GM12878 (cell line): ENCODE data around the gene MUC12. TPM values are rescaled to one million over a fixed set of nuclear protein-coding genes. Genes with fewer than 3 reads are reported as not detected.

Experiments
- ATAC-seq: fragments of 200-7000 bp; cut with Tn5 transposase; 3 replicates; pipeline ENCODE4 v1.9.1; 2020; ENCODE audit warnings: mild to moderate bottlenecking, moderate library complexity
- BruUV-seq: library from RNA; stranded (reverse); fragments of 400-500 nt; replicated peaks from 2 replicates; lab custom pipeline; 2021; lab: Mats Ljungman, UMichigan
- CTCF ChIA-PET: fragments of 300-600 bp; sonication (Branson Sonifier 250); formaldehyde crosslinking; extraction: SDS; loops from one replicate; lab custom pipeline; 2021; ENCODE audit warnings: inconsistent platforms; lab: Yijun Ruan, JAX
- POLR2A ChIA-PET: fragments of 350-600 bp; formaldehyde crosslinking; extraction: SDS; loops from one replicate; lab custom pipeline; 2021; ENCODE audit warnings: inconsistent platforms; lab: Charles Lee
- RAD21 ChIA-PET: fragments of 300-600 bp; sonication (Branson Sonifier 250); formaldehyde crosslinking; loops from one replicate; lab custom pipeline; 2023; ENCODE audit warnings: antibody characterized with exemption; ENCODE audit not compliant: unreplicated experiment; lab: Charles Lee
- SMC1A ChIA-PET: fragments of 300-600 bp; sonication (Branson Sonifier 250); formaldehyde crosslinking; loops from one replicate; lab custom pipeline; 2023; ENCODE audit not compliant: unreplicated experiment, uncharacterized antibody; lab: Charles Lee
- DNase-seq: peaks from one replicate; pipeline ENCODE4 v3.0.0-alpha.2; 2011; ENCODE audit warnings: low read depth, low spot score
- FAIRE-seq: peaks from 3 replicates; lab custom pipeline; 2011; peaks lifted over from hg19 to GRCh38; lab: Jason Lieb, UNC
- H2AFZ ChIP-seq: 2 replicates; pipeline ENCODE4 v1.6.0; 2011; ENCODE audit warnings: low read depth, low read length, control low read depth; ENCODE audit not compliant: control insufficient read depth
- H3K27ac ChIP-seq: 2 replicates; pipeline ENCODE4 v1.5.1; 2011; ENCODE audit warnings: control low read depth; ENCODE audit not compliant: control insufficient read depth, insufficient read depth
- H3K27me3 ChIP-seq, 2 experiments: replicated peaks in 1 of 2; 2 replicates each; pipeline versions ENCODE4 v1.6.0 to v1.6.1; 2011; ENCODE audit warnings: low read length in 1 of 2; ENCODE audit not compliant: control insufficient read depth in 2 of 2, insufficient read depth in 2 of 2
- H3K36me3 ChIP-seq, 2 experiments: 2 replicates each; pipeline ENCODE4 v1.5.1; 2011; ENCODE audit warnings: low read length in 1 of 2; ENCODE audit not compliant: control insufficient read depth in 2 of 2, insufficient read depth in 2 of 2
- H3K4me1 ChIP-seq: 2 replicates; pipeline ENCODE4 v1.6.1; 2011; ENCODE audit warnings: mild to moderate bottlenecking, low read length, moderate library complexity, mixed read lengths; ENCODE audit not compliant: control insufficient read depth, insufficient read depth
- H3K4me2 ChIP-seq: 2 replicates; pipeline ENCODE4 v1.6.0; 2011; ENCODE audit warnings: control low read depth; ENCODE audit not compliant: control insufficient read depth, insufficient read depth
- H3K4me3 ChIP-seq: fragments of 200-600 bp; sonication (generic); 2 replicates; pipeline ENCODE4 v1.5.1; 2016
- H3K79me2 ChIP-seq: 2 replicates; pipeline ENCODE4 v1.6.0; 2011; ENCODE audit warnings: low read length; ENCODE audit not compliant: control insufficient read depth, insufficient read depth
- H3K9ac ChIP-seq: 2 replicates; pipeline ENCODE4 v1.8.0; 2011; ENCODE audit warnings: low read length, control low read depth, mixed read lengths; ENCODE audit not compliant: control insufficient read depth, insufficient read depth
- H3K9me3 ChIP-seq: replicated peaks from 3 replicates; pipeline ENCODE4 v1.5.1; 2011; ENCODE audit warnings: mild to moderate bottlenecking, low read length; ENCODE audit not compliant: control insufficient read depth, insufficient read depth
- H4K20me1 ChIP-seq: 2 replicates; pipeline ENCODE4 v1.6.0; 2011; ENCODE audit not compliant: control insufficient read depth, insufficient read depth
- ATF2 ChIP-seq: IDR thresholded peaks from 2 replicates; pipeline ENCODE4 v1.6.1; 2012; ENCODE audit warnings: low read length, inconsistent platforms
- BCL11A ChIP-seq: IDR thresholded peaks from 2 replicates; pipeline ENCODE4 v1.6.1; 2011; ENCODE audit warnings: low read depth, low read length
- BHLHE40 ChIP-seq, 2 experiments: fragments of 450-650 bp in 1 of 2; IDR thresholded peaks; 2 replicates each; pipeline ENCODE4 v1.6.1; 2011 to 2017; ENCODE audit warnings: low read depth in 2 of 2, borderline replicate concordance in 1 of 2, improper control_type of control experiment in 1 of 2, low read length in 1 of 2, mild to moderate bottlenecking in 1 of 2
- CREM ChIP-seq: IDR thresholded peaks from 2 replicates; pipeline ENCODE4 v1.6.1; 2014; ENCODE audit warnings: antibody characterized with exemption, low read depth
- ESRRA ChIP-seq: IDR thresholded peaks from 2 replicates; pipeline ENCODE4 v1.6.1; 2012; ENCODE audit warnings: mild to moderate bottlenecking, low read length, improper control_type of control experiment
- HDGF ChIP-seq: fragments of 450-650 bp; IDR thresholded peaks from 2 replicates; pipeline ENCODE4 v1.6.1; 2016; ENCODE audit warnings: antibody characterized with exemption
- IKZF2 ChIP-seq, 2 experiments: fragments of 450-650 bp; IDR thresholded peaks; 2 replicates each; pipeline ENCODE4 v1.6.1; 2017; ENCODE audit warnings: mild to moderate bottlenecking in 2 of 2, moderate library complexity in 2 of 2
- IRF3 ChIP-seq: fragments of 450-650 bp; IDR thresholded peaks from 2 replicates; pipeline ENCODE4 v1.6.1; 2014; ENCODE audit warnings: mild to moderate bottlenecking
- KAT2A ChIP-seq: conservative IDR thresholded peaks from 2 replicates; pipeline ENCODE4 v1.6.1; 2011; ENCODE audit warnings: low read depth, low read length; ENCODE audit not compliant: control insufficient read depth
- NR2C2 ChIP-seq: IDR thresholded peaks from 2 replicates; pipeline ENCODE4 v1.6.1; 2011; ENCODE audit warnings: borderline replicate concordance, low read depth; ENCODE audit not compliant: control insufficient read depth, insufficient read length
- PML ChIP-seq: IDR thresholded peaks from 2 replicates; pipeline ENCODE4 v1.6.1; 2012; ENCODE audit warnings: low read length, inconsistent platforms
- RELA ChIP-seq: fragments of 450-650 bp; IDR thresholded peaks from 2 replicates; pipeline ENCODE4 v1.8.0; 2014; ENCODE audit warnings: borderline replicate concordance; ENCODE audit not compliant: partially characterized antibody
- SIN3A ChIP-seq: IDR thresholded peaks from 2 replicates; pipeline ENCODE4 v1.6.1; 2012; ENCODE audit warnings: low read depth, low read length, improper control_type of control experiment
- SP1 ChIP-seq: IDR thresholded peaks from one replicate; pipeline ENCODE4 v1.6.1; 2011; ENCODE audit warnings: low read depth, low read length
- SREBF2 ChIP-seq: IDR thresholded peaks from 2 replicates; pipeline ENCODE4 v1.6.1; 2012; ENCODE audit warnings: mild to moderate bottlenecking, low read length
- SRF ChIP-seq, 2 experiments: IDR thresholded peaks; 2 replicates each; pipeline ENCODE4 v1.6.1; 2011; ENCODE audit warnings: low read depth in 2 of 2, low read length in 2 of 2, mild to moderate bottlenecking in 1 of 2, moderate library complexity in 1 of 2
- STAT1 ChIP-seq: fragments of 450-650 bp; conservative IDR thresholded peaks from 2 replicates; pipeline ENCODE4 v1.6.1; 2014; ENCODE audit warnings: antibody characterized with exemption, mild to moderate bottlenecking
- TARDBP ChIP-seq: IDR thresholded peaks from 2 replicates; pipeline ENCODE4 v1.6.1; 2016; ENCODE audit warnings: borderline replicate concordance
- YY1 ChIP-seq: IDR thresholded peaks from 2 replicates; pipeline ENCODE4 v1.6.1; 2011; ENCODE audit warnings: low read depth, mild to moderate bottlenecking, low read length
- ZNF24 ChIP-seq: fragments of 450-650 bp; IDR thresholded peaks from 2 replicates; pipeline ENCODE4 v1.6.1; 2017; ENCODE audit warnings: antibody characterized with exemption, mild to moderate bottlenecking
- WGBS: methylation state at CpG from one replicate; pipeline ENCODE4 v1.1.6; 2016; ENCODE audit warnings: low lambda C conversion rate; ENCODE audit not compliant: insufficient replicate concordance, insufficient coverage; ENCODE audit errors: missing lambda C conversion rate; 5-methylcytosine and 5-hydroxymethylcytosine counted together
- in situ Hi-C: fragments of 300-500 bp; cut with MboI; formaldehyde crosslinking; loops from 9 replicates; pipeline ENCODE4 v1.14.3; 2018; ENCODE audit warnings: mixed read lengths
- intact Hi-C: fragments of 100-400 bp; cut with micrococcal nuclease; formaldehyde crosslinking; loops from one replicate; pipeline ENCODE4 v1.14.2; 2022; ENCODE audit not compliant: unreplicated experiment
- polyA plus RNA-seq, 11 experiments: library from polyadenylated mRNA; depleted of rRNA in 4 of 11; unstranded in 6 of 11; stranded (reverse) in 5 of 11; fragments of >200 nt; fragmentation: Nextera tagmentation in 4 of 11; fragmentation: Illumina TruSeq in 1 of 11; extraction: Ambion mirVana in 4 of 11; extraction: Trizol in 1 of 11; gene quantifications; 1 replicate in 1 of 11; 2 replicates in 10 of 11; pipeline versions ENCODE4 v1.2.1 to v1.2.3, GENCODE V29; 2011 to 2016; ENCODE audit warnings: inconsistent platforms in 2 of 11, missing spikeins in 2 of 11, low read depth in 1 of 11
- total RNA-seq, 4 experiments: library from RNA; depleted of rRNA in 3 of 4; stranded (reverse); fragments of >200 nt in 3 of 4; fragmentation: Illumina TruSeq in 1 of 4; extraction: Trizol in 1 of 4; gene quantifications; 2 replicates each; pipeline versions ENCODE4 v1.2.1 to v1.2.3, GENCODE V29; 2013 to 2021

The MUC12 gene
- total and polyA plus RNA-seq, 10 of the 15 experiments (the other 5 are each of a cell fraction or from before 2014, with no cell fraction given), result 1.7 to 4.5 (median 2.6) TPM

GRCh38 chr7:101068401-101068800 is 99.0 kb downstream of the MUC12 start:
- CTCF ChIA-PET, result no interaction called here
- H3K4me2 ChIP-seq, result no peak overlapping the region
- H3K4me3 ChIP-seq, result no peak overlapping the region
- WGBS, result 51% methylated on average over 10 of the region's 10 CpGs
- no peak overlapping the region for H3K9ac ChIP-seq
- H3K4me1 ChIP-seq, result no peaks in the 10 kb centered on the region
- POLR2A ChIA-PET, result no interaction called here
- RAD21 ChIA-PET, result no interaction called here
- in situ Hi-C loops, result no loop called here
- no peaks in the 10 kb centered on the region for H3K9me3 ChIP-seq
- intact Hi-C loops, result no loop called here
- H3K27me3 ChIP-seq, result peaks cover 0 to 2% of the 10 kb centered on the region in 2 experiments; a peak in 2 of 4 replicates
- SMC1A ChIA-PET, result no interaction called here
- no peaks in the 10 kb centered on the region for H3K36me3 ChIP-seq
- no peak overlapping the region for H3K27ac ChIP-seq
- H4K20me1 ChIP-seq, result no peaks in the 10 kb centered on the region
- no peak for TF ChIP-seq NR2C2
- TF ChIP-seq ATF2, result no peak
- TF ChIP-seq HDGF, result no peak
- no peak for TF ChIP-seq RELA
- TF ChIP-seq TARDBP, result no peak
- TF ChIP-seq SIN3A, result no peak
- no peak for TF ChIP-seq STAT1
- no peak for TF ChIP-seq ESRRA
- no peak for TF ChIP-seq SREBF2
- TF ChIP-seq SP1, result no peak
- no peak for TF ChIP-seq CREM
- TF ChIP-seq IKZF2 (IDR thresholded peaks at IDR 0.05), result no peak
- no peak for TF ChIP-seq KAT2A
- no peak for TF ChIP-seq BCL11A
- TF ChIP-seq ZNF24, result no peak
- no peak for TF ChIP-seq PML
- TF ChIP-seq YY1, result no peak
- no peak for TF ChIP-seq IRF3
- no peak for TF ChIP-seq SRF (IDR thresholded peaks at IDR 0.05; ENCODE audit: low read depth in 2 of 2, low read length in 2 of 2)
- no peak for TF ChIP-seq BHLHE40 (IDR thresholded peaks at IDR 0.05; ENCODE audit: borderline replicate concordance in 1 of 2, low read depth in 2 of 2, low read length in 1 of 2)
- ATAC-seq, result no peak
- no peak overlapping the region for H2AFZ ChIP-seq
- no peak for FAIRE-seq
- DNase-seq, result no peak
- no TSS peak for BruUV-seq
- no peaks in the 10 kb centered on the region for H3K79me2 ChIP-seq
